ENCODE measurements around the gene ARHGAP8. TPM values are rescaled to one million over a fixed set of nuclear protein-coding genes. Genes with fewer than 3 reads are reported as not detected.

The ARHGAP8 gene
- total RNA-seq, 2 donors from 2014 or later, result 0.24 TPM; not detected in 1

- Histone ChIP-seq H3K4me1 (peaks cover 0 to 4% of the 10 kb centered on the region in 2 donors), H3K27ac (no peak overlapping the region), H3K27me3 (no peaks in the 10 kb centered on the region), H3K36me3 (no peaks in the 10 kb centered on the region), H3K4me3 (no peak overlapping the region), H3K9me3 (no peaks in the 10 kb centered on the region)
- no peak for TF ChIP-seq CTCF (IDR thresholded peaks at IDR 0.05)
- no peak for DNase-seq (ENCODE audit: low spot score)
Measured at GRCh38 chr22:44818727-44819126, 66.4 kb downstream of the ARHGAP8 start.

- Histone ChIP-seq H3K27ac (no peak overlapping the region), H3K4me3 (no peak overlapping the region), H3K9me3 (no peaks in the 10 kb centered on the region), H3K36me3 (no peaks in the 10 kb centered on the region), H3K27me3 (no peaks in the 10 kb centered on the region), H3K4me1 (peaks cover 0 to 4% of the 10 kb centered on the region in 2 donors)
- no peak for TF ChIP-seq CTCF (IDR thresholded peaks at IDR 0.05)
- no peak for DNase-seq (ENCODE audit: low spot score)
Measured at GRCh38 chr22:44819966-44820631, 67.7 kb downstream of the ARHGAP8 start.

GRCh38 chr22:44821741-44822475, 69.5 kb downstream of the ARHGAP8 start:
- H3K4me3 ChIP-seq, result no peak overlapping the region
- H3K9me3 ChIP-seq, result no peaks in the 10 kb centered on the region
- TF ChIP-seq CTCF (IDR thresholded peaks at IDR 0.05), result no peak
- no peaks in the 10 kb centered on the region for H3K36me3 ChIP-seq
- H3K4me1 ChIP-seq, result peaks cover 0 to 4% of the 10 kb centered on the region in 2 donors
- no peak overlapping the region for H3K27ac ChIP-seq
- DNase-seq (ENCODE audit: low spot score), result no peak
- no peaks in the 10 kb centered on the region for H3K27me3 ChIP-seq

GRCh38 chr22:44822534-44822933, 70.2 kb downstream of the ARHGAP8 start:
- H3K4me1 ChIP-seq, result peaks cover 0 to 4% of the 10 kb centered on the region in 2 donors
- DNase-seq (ENCODE audit: low spot score), result no peak
- no peaks in the 10 kb centered on the region for H3K36me3 ChIP-seq
- H3K27me3 ChIP-seq, result no peaks in the 10 kb centered on the region
- no peak for TF ChIP-seq CTCF (IDR thresholded peaks at IDR 0.05)
- H3K4me3 ChIP-seq, result no peak overlapping the region
- no peak overlapping the region for H3K27ac ChIP-seq
- H3K9me3 ChIP-seq, result no peaks in the 10 kb centered on the region

- peaks cover 0 to 4% of the 10 kb centered on the region in 2 donors for H3K4me1 ChIP-seq
- no peaks in the 10 kb centered on the region for H3K36me3 ChIP-seq
- no peak for TF ChIP-seq CTCF (IDR thresholded peaks at IDR 0.05)
- H3K9me3 ChIP-seq, result no peaks in the 10 kb centered on the region
- DNase-seq (ENCODE audit: low spot score), result no peak
- no peak overlapping the region for H3K4me3 ChIP-seq
- no peaks in the 10 kb centered on the region for H3K27me3 ChIP-seq
- H3K27ac ChIP-seq, result no peak overlapping the region
Measured at GRCh38 chr22:44823396-44823795, 71.0 kb downstream of the ARHGAP8 start.

Data from right atrium auricular region (tissue), 2 donors.